HCT116 (cell line): ENCODE data around the gene SLC25A44. TPM values are rescaled to one million over a fixed set of nuclear protein-coding genes. Genes with fewer than 3 reads are reported as not detected.

Experiments used
- ATAC-seq: fragments of 200-7000 bp; cut with Tn5 transposase; 2 replicates; pipeline ENCODE4 v1.9.1; 2020; ENCODE audit warnings: mild to moderate bottlenecking, moderate library complexity
- BruUV-seq: library from RNA; stranded (reverse); fragments of 400-500 nt; replicated peaks from 2 replicates; lab custom pipeline; 2021; lab: Mats Ljungman, UMichigan
- CTCF ChIA-PET: fragments of 300-600 bp; sonication (Branson Sonifier 250); formaldehyde crosslinking; loops from one replicate; lab custom pipeline; 2021; ENCODE audit warnings: antibody characterized with exemption; lab: Charles Lee
- POLR2A ChIA-PET: fragments of 300-600, 350-600 bp; sonication (Branson Sonifier 250); formaldehyde crosslinking; loops from one replicate; lab custom pipeline; 2021; ENCODE audit warnings: antibody characterized with exemption; lab: Charles Lee
- RAD21 ChIA-PET, 2 experiments: fragments of 300-600 bp; sonication (Branson Sonifier 250); formaldehyde crosslinking; loops; one replicate each; lab custom pipeline; 2023; ENCODE audit warnings: low total read pairs in 2 of 2; ENCODE audit not compliant: uncharacterized antibody in 2 of 2, unreplicated experiment in 2 of 2, low non-redundant PET in 1 of 2; lab: Charles Lee
- DNase-seq: peaks from one replicate; pipeline ENCODE4 v3.0.0-alpha.2; 2010; ENCODE audit warnings: low read depth, low spot score
- H2AFZ ChIP-seq: fragments of 200-600 bp; shearing (Covaris generic), sonication (generic); 2 replicates; pipeline ENCODE4 v1.6.1; 2017; ENCODE audit warnings: low read depth, mixed run types, mixed read lengths, antibody characterized with exemption, low read length; ENCODE audit not compliant: poor library complexity, severe bottlenecking
- H3K27ac ChIP-seq: 2 replicates; pipeline ENCODE4 v1.5.1; 2012; ENCODE audit warnings: low read depth, low read length
- H3K27me3 ChIP-seq: fragments of 200-600 bp; sonication (generic); 2 replicates; pipeline ENCODE4 v1.6.1; 2016; ENCODE audit warnings: mixed run types, low read length, mixed read lengths; ENCODE audit not compliant: insufficient read depth
- H3K36me3 ChIP-seq, 2 experiments: fragments of 200-500 bp in 1 of 2; fragments of 200-600 bp in 1 of 2; sonication (Bioruptor generic) in 1 of 2; sonication (generic) in 1 of 2; 2 replicates each; pipeline versions ENCODE4 v1.5.1 to v1.6.1; 2014 to 2016; ENCODE audit warnings: low read length in 2 of 2, inconsistent platforms in 1 of 2, mixed read lengths in 1 of 2, mixed run types in 1 of 2; ENCODE audit not compliant: insufficient read depth in 2 of 2, control insufficient read depth in 1 of 2
- H3K4me1 ChIP-seq, 2 experiments: fragments of 200-600 bp in 1 of 2; sonication (generic) in 1 of 2; 2 replicates each; pipeline versions ENCODE4 v1.5.1 to v1.6.1; 2012 to 2017; ENCODE audit warnings: low read length in 2 of 2, inconsistent platforms in 1 of 2, mild to moderate bottlenecking in 1 of 2, mixed read lengths in 1 of 2, mixed run types in 1 of 2, moderate library complexity in 1 of 2; ENCODE audit not compliant: insufficient read depth in 2 of 2, control insufficient read depth in 1 of 2
- H3K4me2 ChIP-seq: fragments of 200-600 bp; sonication (generic); 2 replicates; pipeline ENCODE4 v1.6.1; 2017; ENCODE audit warnings: mixed run types, low read length, mixed read lengths
- H3K4me3 ChIP-seq, 2 experiments: fragments of 200-600 bp in 1 of 2; sonication (generic) in 1 of 2; replicated peaks in 1 of 2; 2 replicates each; pipeline ENCODE4 v1.5.1; 2011 to 2016; ENCODE audit warnings: low read length in 2 of 2, control low read depth in 1 of 2, low read depth in 1 of 2, mild to moderate bottlenecking in 1 of 2, mixed read lengths in 1 of 2, mixed run types in 1 of 2
- H3K79me2 ChIP-seq: fragments of 200-600 bp; sonication (generic); 2 replicates; pipeline ENCODE4 v1.6.1; 2017; ENCODE audit warnings: mild to moderate bottlenecking, mixed run types, low read length, moderate library complexity, mixed read lengths; ENCODE audit not compliant: insufficient read depth
- H3K9ac ChIP-seq: fragments of 200-600 bp; sonication (generic); 2 replicates; pipeline ENCODE4 v1.6.1; 2016; ENCODE audit warnings: low read length, mixed read lengths
- H3K9me2 ChIP-seq: fragments of 200-600 bp; sonication (generic), shearing (Covaris generic); 2 replicates; pipeline ENCODE4 v1.6.1; 2017; ENCODE audit warnings: mixed run types, mild to moderate bottlenecking, moderate library complexity; ENCODE audit not compliant: insufficient read depth
- H3K9me3 ChIP-seq, 2 experiments: fragments of 200-500 bp in 1 of 2; fragments of 200-600 bp in 1 of 2; sonication (Bioruptor generic) in 1 of 2; sonication (generic) in 1 of 2; 2 replicates each; pipeline ENCODE4 v1.6.1; 2014 to 2017; ENCODE audit warnings: low read length in 2 of 2, mixed read lengths in 2 of 2, inconsistent platforms in 1 of 2, low read depth in 1 of 2, mild to moderate bottlenecking in 1 of 2, mixed run types in 1 of 2, moderate library complexity in 1 of 2; ENCODE audit not compliant: control insufficient read depth in 1 of 2, insufficient read depth in 1 of 2
- H4K20me1 ChIP-seq: fragments of 200-600 bp; sonication (generic), shearing (Covaris generic); 2 replicates; pipeline ENCODE4 v1.6.1; 2017; ENCODE audit warnings: mixed run types, mild to moderate bottlenecking, moderate library complexity; ENCODE audit not compliant: insufficient read depth
- CBX3 ChIP-seq: IDR thresholded peaks from 2 replicates; pipeline ENCODE4 v1.6.1; 2012; ENCODE audit warnings: low read depth
- CTCF ChIP-seq, 3 experiments: fragments of 200-600 bp in 1 of 3; sonication (generic) in 1 of 3; IDR thresholded peaks in 2 of 3; conservative IDR thresholded peaks in 1 of 3; 2 replicates each; pipeline ENCODE4 v1.5.1; 2012 to 2017; ENCODE audit warnings: low read depth in 2 of 3, low read length in 2 of 3, antibody characterized with exemption in 1 of 3, borderline replicate concordance in 1 of 3, control low read depth in 1 of 3, mild to moderate bottlenecking in 1 of 3, mixed read lengths in 1 of 3, mixed run types in 1 of 3, moderate library complexity in 1 of 3; ENCODE audit not compliant: insufficient read depth in 1 of 3
- EZH2 ChIP-seq: fragments of 200-600 bp; sonication (generic); IDR thresholded peaks from 2 replicates; pipeline ENCODE4 v1.6.1; 2017; ENCODE audit warnings: antibody characterized with exemption, mixed run types
- POLR2A ChIP-seq: IDR thresholded peaks from 2 replicates; pipeline ENCODE4 v1.7.0; 2011; ENCODE audit warnings: borderline replicate concordance; ENCODE audit not compliant: insufficient read depth, insufficient read length; ENCODE audit errors: extremely low read depth
- REST ChIP-seq: IDR thresholded peaks from 2 replicates; pipeline ENCODE4 v1.6.1; 2012; ENCODE audit warnings: low read depth
- SIN3A ChIP-seq: IDR thresholded peaks from 2 replicates; pipeline ENCODE4 v1.6.1; 2012; ENCODE audit warnings: low read depth
- SP1 ChIP-seq: IDR thresholded peaks from 2 replicates; pipeline ENCODE4 v1.6.1; 2012; ENCODE audit warnings: low read depth
- ZBTB33 ChIP-seq: IDR thresholded peaks from 2 replicates; pipeline ENCODE4 v1.6.1; 2011; ENCODE audit warnings: mild to moderate bottlenecking, low read length, moderate library complexity; ENCODE audit not compliant: insufficient replicate concordance; ENCODE audit errors: extremely low read depth
- intact Hi-C: fragments of 100-400 bp; cut with micrococcal nuclease; formaldehyde crosslinking; loops from 2 replicates; pipeline ENCODE4 v1.10.0; 2022
- total RNA-seq: library from RNA; stranded (reverse); gene quantifications from one replicate; pipeline ENCODE4 v1.2.1, GENCODE V29; 2021; ENCODE audit not compliant: unreplicated experiment

The SLC25A44 gene
- total RNA-seq, 1 experiment from 2014 or later, result 17.5 TPM

GRCh38 chr1:156253634-156254033 lies 59.7 kb downstream of the SLC25A44 start:
- Histone ChIP-seq H3K9me3 (no peaks in the 10 kb centered on the region), H3K9ac (no peak overlapping the region), H2AFZ (no peak overlapping the region), H3K9me2 (no peaks in the 10 kb centered on the region), H3K4me3 (no peak overlapping the region), H3K79me2 (no peaks in the 10 kb centered on the region), H3K27me3 (no peaks in the 10 kb centered on the region), H3K36me3 (peaks cover 62 to 68% of the 10 kb centered on the region in 2 experiments), H3K4me1 (no peaks in the 10 kb centered on the region), H3K27ac (no peak overlapping the region), H4K20me1 (peaks cover 3% of the 10 kb centered on the region; the same call in 1 of the 2 replicates), H3K4me2 (no peak overlapping the region)
- no peak for DNase-seq
- ChIA-PET POLR2A (no interaction called here), CTCF (no interaction called here), RAD21 (no interaction called here)
- no peak for ATAC-seq
- TF ChIP-seq EZH2, result no peak
- intact Hi-C loops, result no loop called here
- no TSS peak for BruUV-seq

GRCh38 chr1:156257711-156258110 lies 63.8 kb downstream of the SLC25A44 start:
- ATAC-seq, result no peak
- Histone ChIP-seq H3K27me3 (no peaks in the 10 kb centered on the region), H3K79me2 (peaks cover 4% of the 10 kb centered on the region; the same call in 1 of the 2 replicates), H2AFZ (no peak overlapping the region), H3K9me3 (no peaks in the 10 kb centered on the region), H3K9ac (no peak overlapping the region), H3K4me1 (peaks cover 0 to 5% of the 10 kb centered on the region in 2 experiments; a peak in 2 of 4 replicates), H4K20me1 (no peaks in the 10 kb centered on the region), H3K4me2 (no peak overlapping the region), H3K4me3 (no peak overlapping the region), H3K9me2 (no peaks in the 10 kb centered on the region), H3K27ac (no peak overlapping the region), H3K36me3 (peaks cover 66 to 68% of the 10 kb centered on the region in 2 experiments)
- ChIA-PET CTCF (no interaction called here), RAD21 (no interaction called here), POLR2A (no interaction called here)
- no TSS peak for BruUV-seq
- TF ChIP-seq REST (no peak), CTCF (IDR thresholded peaks at IDR 0.05 in 2 of 3, conservative IDR thresholded peaks at IDR 0.05 in 1 of 3; ENCODE audit: borderline replicate concordance in 1 of 3, insufficient read depth in 1 of 3, low read depth in 2 of 3, low read length in 2 of 3) (no peak), SIN3A (no peak), CBX3 (no peak), ZBTB33 (no peak), SP1 (no peak), POLR2A (no peak)
- no peak for DNase-seq
- intact Hi-C loops, result no loop called here
